GM19351 (cell line): Measurements from ENCODE around the gene ACAP3.
"Not testable (repeated sequence)": the region's sequence is repeated elsewhere in the genome, so short reads cannot be mapped to it uniquely, and the experiment has no call there.

Experiments used
- ATAC-seq: cut with Tn5 transposase; IDR thresholded peaks from one replicate; pipeline ENCODE4 v1.9.1; 2021; ENCODE audit warnings: mild to moderate bottlenecking, moderate library complexity; ENCODE audit not compliant: unreplicated experiment

ACAP3 gene

GRCh38 chr1:1248009-1248913, 59.5 kb downstream of the ACAP3 start:
- ATAC-seq, result not testable (repeated sequence)

GRCh38 chr1:1247341-1247913, 60.3 kb downstream of the ACAP3 start:
- ATAC-seq, result no peak

GRCh38 chr1:1246577-1247340, 61.0 kb downstream of the ACAP3 start, which contains the start of gene C1QTNF12:
Gene C1QTNF12, minus strand, starts transcription at chr1:1246722. Its CDS starts 32 bp downstream, at chr1:1246690.
- ATAC-seq, result no peak

- no peak for ATAC-seq
Measured at GRCh38 chr1:1245817-1246576, 61.7 kb downstream of the ACAP3 start.

- ATAC-seq, result no peak
Measured at GRCh38 chr1:1245178-1245816, 62.4 kb downstream of the ACAP3 start.

GRCh38 chr1:1244192-1244811, 63.4 kb downstream of the ACAP3 start:
- ATAC-seq, result no peak

- no peak for ATAC-seq
Measured at GRCh38 chr1:1243807-1244191, 63.9 kb downstream of the ACAP3 start.

GRCh38 chr1:1243266-1243660, 64.5 kb downstream of the ACAP3 start:
- ATAC-seq, result no peak

GRCh38 chr1:1242461-1243265, 65.1 kb downstream of the ACAP3 start:
- ATAC-seq, result no peak
